Neural cell (in vitro differentiated cells): ENCODE measurements around the gene PLD5. TPM values are rescaled to one million over a fixed set of nuclear protein-coding genes. Genes with fewer than 3 reads are reported as not detected.

Experiments
- H2AFZ ChIP-seq: fragments of 200-600, 300-800 bp; sonication (generic), shearing (Covaris generic); 2 replicates; pipeline ENCODE4 v1.6.0; 2014; ENCODE audit warnings: low read depth, mild to moderate bottlenecking, antibody characterized with exemption, low read length, moderate library complexity
- H3F3A ChIP-seq: fragments of 200-600 bp; shearing (Covaris generic); 2 replicates; pipeline ENCODE4 v1.6.1; 2016; ENCODE audit warnings: mild to moderate bottlenecking, moderate library complexity, mixed read lengths, antibody characterized with exemption, low read length; ENCODE audit not compliant: insufficient read depth, poor library complexity, severe bottlenecking
- H3K27ac ChIP-seq: fragments of 200-600, 300-800 bp; sonication (generic), shearing (Covaris generic); 2 replicates; pipeline ENCODE4 v1.5.1; 2014; ENCODE audit warnings: mild to moderate bottlenecking, low read length, moderate library complexity
- H3K27me3 ChIP-seq: fragments of 300-800, 200-600 bp; sonication (generic), shearing (Covaris generic); 2 replicates; pipeline ENCODE4 v1.6.0; 2014; ENCODE audit warnings: mild to moderate bottlenecking, low read depth, low read length, moderate library complexity; ENCODE audit not compliant: insufficient read depth
- H3K36me3 ChIP-seq: fragments of 300-800, 200-600 bp; sonication (generic), shearing (Covaris generic); 2 replicates; pipeline ENCODE4 v1.5.1; 2014; ENCODE audit warnings: mild to moderate bottlenecking, antibody characterized with exemption, low read length, moderate library complexity; ENCODE audit not compliant: insufficient read depth
- H3K4me2 ChIP-seq: fragments of 300-800, 200-600 bp; sonication (generic), shearing (Covaris generic); 2 replicates; pipeline ENCODE4 v1.6.0; 2014; ENCODE audit warnings: mild to moderate bottlenecking, low read length
- H3K4me3 ChIP-seq: fragments of 300-800, 200-600 bp; sonication (generic), shearing (Covaris generic); 2 replicates; pipeline ENCODE4 v1.5.1; 2014; ENCODE audit warnings: mild to moderate bottlenecking, low read length, moderate library complexity
- H3K79me2 ChIP-seq: fragments of 200-600 bp; shearing (Covaris generic); replicated peaks from 2 replicates; pipeline ENCODE4 v1.6.0; 2014; ENCODE audit warnings: mild to moderate bottlenecking, low read length, moderate library complexity; ENCODE audit not compliant: insufficient read depth
- H3K9ac ChIP-seq: fragments of 300-800, 200-600 bp; sonication (generic), shearing (Covaris generic); 2 replicates; pipeline ENCODE4 v1.6.1; 2016; ENCODE audit warnings: mild to moderate bottlenecking, low read length, mixed read lengths
- H3K9me2 ChIP-seq: fragments of 200-600 bp; shearing (Covaris generic); 2 replicates; pipeline ENCODE4 v1.6.1; 2016; ENCODE audit warnings: mild to moderate bottlenecking, low read length, mixed read lengths; ENCODE audit not compliant: insufficient read depth
- H3K9me3 ChIP-seq: fragments of 200-600, 300-800 bp; sonication (generic), shearing (Covaris generic); 2 replicates; pipeline ENCODE4 v1.6.1; 2016; ENCODE audit warnings: mild to moderate bottlenecking, mixed run types, low read length, moderate library complexity, mixed read lengths
- H4K20me1 ChIP-seq: fragments of 200-600 bp; shearing (Covaris generic); 2 replicates; pipeline ENCODE4 v1.6.1; 2016; ENCODE audit warnings: mild to moderate bottlenecking, mixed run types; ENCODE audit not compliant: insufficient read depth
- CTCF ChIP-seq: fragments of 450-650 bp; IDR thresholded peaks from 2 replicates; pipeline ENCODE4 v1.5.1; 2014; ENCODE audit warnings: antibody characterized with exemption, mild to moderate bottlenecking, moderate library complexity; ENCODE audit not compliant: poor library complexity, severe bottlenecking
- EP300 ChIP-seq: fragments of 450-650 bp; conservative IDR thresholded peaks from 2 replicates; pipeline ENCODE4 v1.6.1; 2014; ENCODE audit warnings: antibody characterized with exemption, mild to moderate bottlenecking, moderate library complexity; ENCODE audit not compliant: poor library complexity, severe bottlenecking
- EZH2 ChIP-seq: fragments of 200-600, 300-800 bp; shearing (Covaris generic), sonication (generic); IDR thresholded peaks from 2 replicates; pipeline ENCODE4 v1.6.1; 2014; ENCODE audit warnings: antibody characterized with exemption, low read length, borderline replicate concordance, mild to moderate bottlenecking; ENCODE audit not compliant: insufficient read depth, poor library complexity, severe bottlenecking
- MXI1 ChIP-seq: fragments of 450-650 bp; conservative IDR thresholded peaks from 2 replicates; pipeline ENCODE4 v1.6.1; 2014; ENCODE audit warnings: antibody characterized with exemption, mild to moderate bottlenecking; ENCODE audit not compliant: poor library complexity, severe bottlenecking
- POLR2AphosphoS5 ChIP-seq: IDR thresholded peaks from 2 replicates; pipeline ENCODE4 v1.6.1; 2012
- RAD21 ChIP-seq: fragments of 450-650 bp; conservative IDR thresholded peaks from 2 replicates; pipeline ENCODE4 v1.6.1; 2014; ENCODE audit warnings: antibody characterized with exemption, mild to moderate bottlenecking, moderate library complexity
- REST ChIP-seq: IDR thresholded peaks from 2 replicates; pipeline ENCODE4 v1.6.1; 2012; ENCODE audit warnings: borderline replicate concordance
- SMC3 ChIP-seq: fragments of 450-650 bp; conservative IDR thresholded peaks from 2 replicates; pipeline ENCODE4 v1.6.1; 2014; ENCODE audit warnings: antibody characterized with exemption, mild to moderate bottlenecking, moderate library complexity; ENCODE audit not compliant: poor library complexity
- TAF1 ChIP-seq: IDR thresholded peaks from 2 replicates; pipeline ENCODE4 v1.6.1; 2012; ENCODE audit warnings: low read depth
- polyA plus RNA-seq: library from polyadenylated mRNA; depleted of rRNA; stranded (reverse); fragments of >200 nt; gene quantifications from 2 replicates; pipeline ENCODE4 v1.2.3, GENCODE V29; 2014

PLD5 gene
- polyA plus RNA-seq, 1 donor from 2014 or later: 0.64 TPM

- Histone ChIP-seq H3K27ac (no peak overlapping the region), H4K20me1 (no peaks in the 10 kb centered on the region), H3K9me3 (no peaks in the 10 kb centered on the region), H2AFZ (no peak overlapping the region), H3K4me2 (no peak overlapping the region), H3K79me2 (no peaks in the 10 kb centered on the region), H3K36me3 (no peaks in the 10 kb centered on the region), H3K9me2 (no peaks in the 10 kb centered on the region), H3F3A (no peaks in the 10 kb centered on the region), H3K9ac (no peak overlapping the region), H3K27me3 (no peaks in the 10 kb centered on the region), H3K4me3 (no peak overlapping the region)
- TF ChIP-seq MXI1 (no peak), TAF1 (no peak), EP300 (no peak), REST (no peak), EZH2 (no peak), POLR2AphosphoS5 (no peak), CTCF (no peak)
Observed at GRCh38 chr1:242242983-242243382, 281.5 kb downstream of the PLD5 start.

GRCh38 chr1:242241936-242242335 is 282.6 kb downstream of the PLD5 start:
- Histone ChIP-seq H3K4me3 (no peak overlapping the region), H3K4me2 (no peak overlapping the region), H3K9me2 (no peaks in the 10 kb centered on the region), H3K9me3 (peaks cover 4% of the 10 kb centered on the region), H3K79me2 (no peaks in the 10 kb centered on the region), H3F3A (no peaks in the 10 kb centered on the region), H3K9ac (no peak overlapping the region), H4K20me1 (no peaks in the 10 kb centered on the region), H2AFZ (no peak overlapping the region), H3K36me3 (no peaks in the 10 kb centered on the region), H3K27ac (no peak overlapping the region), H3K27me3 (no peaks in the 10 kb centered on the region)
- TF ChIP-seq REST (no peak), SMC3 (no peak), TAF1 (no peak), MXI1 (no peak), EZH2 (no peak), CTCF (no peak), POLR2AphosphoS5 (no peak), RAD21 (no peak), EP300 (no peak)
